IMR-90 (cell line): ENCODE results near the gene MINDY1.

ENCODE experiments used
- BHLHE40 ChIP-seq: fragments of 150-350 bp; IDR thresholded peaks from 2 replicates; pipeline ENCODE4 v1.6.1; 2016; ENCODE audit warnings: mild to moderate bottlenecking, low read depth, low read length
- CEBPB ChIP-seq: IDR thresholded peaks from 2 replicates; pipeline ENCODE4 v1.6.1; 2012; ENCODE audit warnings: low read depth, low read length, improper control_type of control experiment
- CHD1 ChIP-seq: IDR thresholded peaks from 2 replicates; pipeline ENCODE4 v1.6.1; 2012; ENCODE audit warnings: low read depth, low read length, improper control_type of control experiment
- CTCF ChIP-seq: conservative IDR thresholded peaks from 2 replicates; pipeline ENCODE4 v1.5.1; 2012; ENCODE audit warnings: mild to moderate bottlenecking, low read depth, low read length, improper control_type of control experiment
- ELK1 ChIP-seq: fragments of 150-350 bp; IDR thresholded peaks from 2 replicates; pipeline ENCODE4 v1.6.1; 2016; ENCODE audit warnings: low read depth, mild to moderate bottlenecking, low read length, moderate library complexity, borderline replicate concordance
- FOS ChIP-seq: fragments of 150-350 bp; IDR thresholded peaks from 2 replicates; pipeline ENCODE4 v1.6.1; 2016; ENCODE audit warnings: low read depth, low read length
- MAFK ChIP-seq: IDR thresholded peaks from 2 replicates; pipeline ENCODE4 v1.6.1; 2012; ENCODE audit warnings: low read depth, low read length, improper control_type of control experiment
- POLR2A ChIP-seq: IDR thresholded peaks from 2 replicates; pipeline ENCODE4 v1.6.1; 2012; ENCODE audit warnings: mild to moderate bottlenecking, low read depth, low read length
- RAD21 ChIP-seq: IDR thresholded peaks from 2 replicates; pipeline ENCODE4 v1.6.1; 2012; ENCODE audit warnings: low read length, improper control_type of control experiment
- RCOR1 ChIP-seq: IDR thresholded peaks from 2 replicates; pipeline ENCODE4 v1.6.1; 2012; ENCODE audit warnings: mild to moderate bottlenecking, low read length, improper control_type of control experiment; ENCODE audit not compliant: insufficient replicate concordance
- RFX5 ChIP-seq: IDR thresholded peaks from 2 replicates; pipeline ENCODE4 v1.8.0; 2012; ENCODE audit warnings: low read depth, mild to moderate bottlenecking, low read length, moderate library complexity
- SMC3 ChIP-seq: fragments of 150-350 bp; IDR thresholded peaks from 2 replicates; pipeline ENCODE4 v1.6.1; 2016; ENCODE audit warnings: low read depth, mild to moderate bottlenecking, antibody characterized with exemption, low read length, moderate library complexity
- TF ChIP-seq, protein P1 (sequence below): fragments of 150-350 bp; IDR thresholded peaks from 2 replicates; pipeline ENCODE4 v1.6.1; 2017; ENCODE audit warnings: mild to moderate bottlenecking, antibody characterized with exemption, low read length, low read depth

DNA sequence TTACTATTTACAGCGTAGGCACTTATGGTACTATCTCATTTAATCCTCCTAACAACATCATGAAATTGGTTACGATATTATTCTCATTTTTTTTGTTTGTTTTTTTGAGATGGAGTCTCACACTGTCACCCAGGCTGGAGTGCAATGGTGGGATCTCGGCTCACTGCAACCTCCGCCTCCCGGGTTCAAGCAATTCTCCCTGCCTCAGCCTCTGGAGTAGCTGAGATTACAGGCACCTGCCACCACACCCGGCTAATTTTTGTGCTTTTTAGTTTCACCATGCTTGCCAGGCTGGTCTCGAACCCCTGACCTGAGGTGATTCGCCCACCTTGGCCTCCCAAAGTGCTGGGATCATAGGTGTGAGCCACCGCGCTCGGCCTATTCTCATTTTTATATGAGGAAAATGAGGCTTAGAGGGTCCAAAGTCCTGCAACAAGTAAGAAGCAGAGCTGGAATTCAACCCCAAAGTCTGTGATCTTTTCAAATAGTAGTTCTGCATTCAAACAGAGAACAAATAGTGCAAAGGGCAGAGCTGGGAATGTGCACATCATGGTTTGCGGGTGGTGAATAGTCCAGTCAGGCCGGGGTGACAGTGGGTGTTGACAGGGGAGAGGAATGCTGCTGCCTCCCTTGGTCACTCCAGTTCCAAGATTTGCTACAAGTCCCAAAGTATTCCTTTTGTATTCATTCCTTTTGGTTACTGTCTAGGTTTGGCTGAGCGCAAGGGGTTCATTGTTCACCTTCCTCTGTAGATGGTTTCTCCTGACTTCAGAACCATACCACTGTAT is 6.2 kb upstream of the MINDY1 start:
- no peak for TF ChIP-seq CTCF
- TF ChIP-seq MAFK: no peak
- no peak for TF ChIP-seq POLR2A
- TF ChIP-seq ELK1: no peak
- no peak for TF ChIP-seq RCOR1
- no peak for TF ChIP-seq RAD21
- TF ChIP-seq, protein P1, sequence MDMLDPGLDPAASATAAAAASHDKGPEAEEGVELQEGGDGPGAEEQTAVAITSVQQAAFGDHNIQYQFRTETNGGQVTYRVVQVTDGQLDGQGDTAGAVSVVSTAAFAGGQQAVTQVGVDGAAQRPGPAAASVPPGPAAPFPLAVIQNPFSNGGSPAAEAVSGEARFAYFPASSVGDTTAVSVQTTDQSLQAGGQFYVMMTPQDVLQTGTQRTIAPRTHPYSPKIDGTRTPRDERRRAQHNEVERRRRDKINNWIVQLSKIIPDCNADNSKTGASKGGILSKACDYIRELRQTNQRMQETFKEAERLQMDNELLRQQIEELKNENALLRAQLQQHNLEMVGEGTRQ: no peak
- TF ChIP-seq BHLHE40: no peak
- TF ChIP-seq CEBPB: no peak
- TF ChIP-seq RFX5: no peak
- TF ChIP-seq FOS: no peak
- TF ChIP-seq CHD1: no peak
- TF ChIP-seq SMC3: no peak
